Measurements from ENCODE around the gene GNAS-AS1.

The GNAS-AS1 gene

GRCh38 chr20:58787211-58788005 lies 63.3 kb downstream of the GNAS-AS1 start:
- H3K27ac ChIP-seq (ENCODE audit: low read depth, low read length): no peak overlapping the region
- no peaks in the 10 kb centered on the region for H3K79me2 ChIP-seq (ENCODE audit: insufficient read depth, low read length)
- no peaks in the 10 kb centered on the region for H3K9me2 ChIP-seq (replicated peaks; ENCODE audit: insufficient read depth, low read length)
- no peaks in the 10 kb centered on the region for H4K20me1 ChIP-seq (ENCODE audit: low read depth, low read length)
- H3K9me3 ChIP-seq (ENCODE audit: insufficient read depth, low read length): no peaks in the 10 kb centered on the region
- H3K4me3 ChIP-seq (ENCODE audit: insufficient read depth, low read length, poor library complexity, severe bottlenecking): no peak overlapping the region
- no peaks in the 10 kb centered on the region for H3K27me3 ChIP-seq (ENCODE audit: low read length)
- H3F3A ChIP-seq (ENCODE audit: insufficient read depth): no peaks in the 10 kb centered on the region
- H2AFZ ChIP-seq (ENCODE audit: low read depth, low read length, severe bottlenecking): no peak overlapping the region
- H3K4me2 ChIP-seq (ENCODE audit: low read depth, low read length, poor library complexity, severe bottlenecking): no peak overlapping the region
- no peak for TF ChIP-seq EZH2phosphoT487 (conservative IDR thresholded peaks at IDR 0.05; ENCODE audit: low read length)
- TF ChIP-seq CTCF (IDR thresholded peaks at IDR 0.05; ENCODE audit: insufficient read depth, low read length, poor library complexity, severe bottlenecking): no peak
- H3K9ac ChIP-seq (ENCODE audit: low read length): no peak overlapping the region
- H3K36me3 ChIP-seq (ENCODE audit: low read length): no peaks in the 10 kb centered on the region

- Histone ChIP-seq H3K9me3 (ENCODE audit: insufficient read depth, low read length) (no peaks in the 10 kb centered on the region), H3K9ac (ENCODE audit: low read length) (no peak overlapping the region), H3K36me3 (ENCODE audit: low read length) (no peaks in the 10 kb centered on the region), H3F3A (ENCODE audit: insufficient read depth) (no peaks in the 10 kb centered on the region), H3K4me3 (ENCODE audit: insufficient read depth, low read length, poor library complexity, severe bottlenecking) (no peak overlapping the region), H3K27me3 (ENCODE audit: low read length) (no peaks in the 10 kb centered on the region), H2AFZ (ENCODE audit: low read depth, low read length, severe bottlenecking) (no peak overlapping the region), H3K27ac (ENCODE audit: low read depth, low read length) (no peak overlapping the region), H4K20me1 (ENCODE audit: low read depth, low read length) (no peaks in the 10 kb centered on the region), H3K4me2 (ENCODE audit: low read depth, low read length, poor library complexity, severe bottlenecking) (no peak overlapping the region), H3K79me2 (ENCODE audit: insufficient read depth, low read length) (no peaks in the 10 kb centered on the region), H3K9me2 (replicated peaks; ENCODE audit: insufficient read depth, low read length) (no peaks in the 10 kb centered on the region)
- no peak for TF ChIP-seq CTCF (IDR thresholded peaks at IDR 0.05; ENCODE audit: insufficient read depth, low read length, poor library complexity, severe bottlenecking)
- TF ChIP-seq EZH2phosphoT487 (conservative IDR thresholded peaks at IDR 0.05; ENCODE audit: low read length): no peak
These were observed 66.2 kb downstream of the GNAS-AS1 start for GRCh38 chr20:58784321-58785074.

GRCh38 chr20:58783511-58784011 lies 67.1 kb downstream of the GNAS-AS1 start:
- Histone ChIP-seq H3K27ac (ENCODE audit: low read depth, low read length) (no peak overlapping the region), H3K9me2 (replicated peaks; ENCODE audit: insufficient read depth, low read length) (no peaks in the 10 kb centered on the region), H3K27me3 (ENCODE audit: low read length) (no peaks in the 10 kb centered on the region), H3K79me2 (ENCODE audit: insufficient read depth, low read length) (no peaks in the 10 kb centered on the region), H4K20me1 (ENCODE audit: low read depth, low read length) (no peaks in the 10 kb centered on the region), H3K4me3 (ENCODE audit: insufficient read depth, low read length, poor library complexity, severe bottlenecking) (no peak overlapping the region), H3K9ac (ENCODE audit: low read length) (no peak overlapping the region), H2AFZ (ENCODE audit: low read depth, low read length, severe bottlenecking) (no peak overlapping the region), H3F3A (ENCODE audit: insufficient read depth) (no peaks in the 10 kb centered on the region), H3K9me3 (ENCODE audit: insufficient read depth, low read length) (no peaks in the 10 kb centered on the region), H3K36me3 (ENCODE audit: low read length) (no peaks in the 10 kb centered on the region), H3K4me2 (ENCODE audit: low read depth, low read length, poor library complexity, severe bottlenecking) (no peak overlapping the region)
- no peak for TF ChIP-seq CTCF (IDR thresholded peaks at IDR 0.05; ENCODE audit: insufficient read depth, low read length, poor library complexity, severe bottlenecking)
- TF ChIP-seq EZH2phosphoT487 (conservative IDR thresholded peaks at IDR 0.05; ENCODE audit: low read length): no peak

Measured in SU-DHL-6 (cell line).